AG20443 (cell line): ENCODE measurements around the gene UGT1A3.
A peak's percentile ranks its signal among the peaks of the same experiment; 100 is the strongest.
"Not testable (repeated sequence)": the region's sequence is repeated elsewhere in the genome, so short reads cannot be mapped to it uniquely, and the experiment has no call there.

Experiments
- DNase-seq: peaks from one replicate; pipeline ENCODE4 v3.0.0; 2012; ENCODE audit warnings: low spot score, mixed read lengths

UGT1A3 gene

GRCh38 chr2:233728723-233729301, at the start of gene UGT1A3:
UGT1A3 (plus strand) TSS chr2:233729042; CDS start chr2:233729127, 85 bp downstream.
- no peak for DNase-seq

DNA sequence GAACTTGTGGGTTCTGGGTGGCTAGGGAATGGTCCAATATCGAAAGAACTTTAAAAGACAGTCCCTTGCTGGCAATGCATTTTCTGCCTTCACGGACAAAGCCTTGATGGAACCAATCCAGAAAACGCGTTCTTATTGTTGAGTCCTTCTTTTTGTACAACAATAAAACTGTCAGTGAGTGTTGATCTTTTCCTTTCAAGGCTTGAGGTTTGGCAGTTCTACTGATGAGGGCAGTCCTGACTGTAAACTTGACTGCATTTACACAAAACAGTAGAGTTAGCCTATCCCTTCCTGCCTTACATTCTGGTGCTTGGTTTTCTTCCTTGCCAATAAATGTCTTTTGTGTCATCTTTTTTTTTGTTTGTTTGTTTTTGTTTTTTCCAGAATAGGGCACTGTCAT, 49.6 kb upstream of the UGT1A3 start:
- no peak for DNase-seq

- no peak for DNase-seq
Observed at GRCh38 chr2:233680361-233681045, 48.3 kb upstream of the UGT1A3 start.

GRCh38 chr2:233681521-233682099, 47.2 kb upstream of the UGT1A3 start, which contains the start of gene UGT1A7:
UGT1A7 (plus strand) TSS chr2:233681901; CDS start chr2:233681938, 37 bp downstream.
- no peak for DNase-seq

GRCh38 chr2:233684640-233685039, 44.2 kb upstream of the UGT1A3 start:
- DNase-seq = no peak

DNA sequence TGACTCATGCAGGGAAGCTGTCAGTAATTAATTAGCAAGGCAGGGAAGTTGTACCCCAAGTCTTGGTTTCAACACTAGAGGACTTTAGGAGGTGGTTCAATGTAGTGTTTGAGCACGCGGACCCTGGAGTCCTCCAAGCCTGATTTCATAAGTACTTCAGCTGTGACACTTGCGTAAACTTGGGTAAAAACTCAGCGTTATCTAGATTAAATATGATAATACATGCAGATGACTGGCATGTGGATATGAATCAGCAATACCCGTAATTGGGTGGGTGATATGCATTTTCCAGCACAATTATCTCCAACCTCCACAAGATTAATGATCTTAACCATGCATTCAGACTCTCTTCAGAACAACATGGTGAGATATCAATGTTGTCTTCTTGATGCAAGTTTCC, 41.9 kb upstream of the UGT1A3 start:
- DNase-seq = no peak

DNA sequence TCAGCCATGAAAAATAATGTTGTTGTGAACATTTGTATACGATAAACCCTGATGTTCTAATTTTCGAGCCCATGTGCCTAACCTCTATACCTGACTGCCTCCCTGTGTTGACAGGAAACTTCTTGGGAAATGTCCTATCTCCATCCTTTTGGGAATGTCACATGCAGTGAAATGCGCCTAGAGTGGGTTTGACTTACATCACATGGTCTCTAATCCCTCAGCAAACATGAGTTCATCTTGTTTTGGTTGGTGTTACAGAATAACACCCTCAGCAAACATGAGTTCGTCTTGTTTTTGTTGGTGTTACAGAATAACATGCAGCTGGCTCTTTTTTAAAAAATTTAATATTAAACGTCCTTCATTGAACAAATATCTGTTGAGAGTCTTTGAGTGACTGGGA, 40.5 kb upstream of the UGT1A3 start:
- no peak for DNase-seq

DNA sequence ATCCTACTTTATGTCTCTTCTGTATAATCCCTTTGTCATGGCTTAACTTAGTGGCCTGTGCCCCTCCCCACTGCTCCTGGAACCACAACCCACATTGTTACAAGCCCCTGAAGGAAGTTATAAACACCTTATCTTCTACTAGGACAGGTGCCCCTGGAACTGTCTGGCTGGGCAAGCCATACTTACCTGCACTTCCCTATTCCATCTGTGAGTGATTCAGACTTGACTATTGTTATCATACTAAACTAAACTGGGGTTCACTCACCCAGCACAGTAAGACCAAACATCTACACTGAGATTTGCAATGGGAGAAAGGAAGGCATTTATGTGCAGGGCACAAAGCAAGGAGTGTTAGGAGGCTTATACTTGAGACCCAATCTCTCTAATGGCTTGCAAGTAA, 39.8 kb upstream of the UGT1A3 start:
- DNase-seq = no peak

- no peak for DNase-seq
Observed at GRCh38 chr2:233689501-233689900, 39.3 kb upstream of the UGT1A3 start.

GRCh38 chr2:233690444-233690843, 38.4 kb upstream of the UGT1A3 start:
- DNase-seq = no peak

DNA sequence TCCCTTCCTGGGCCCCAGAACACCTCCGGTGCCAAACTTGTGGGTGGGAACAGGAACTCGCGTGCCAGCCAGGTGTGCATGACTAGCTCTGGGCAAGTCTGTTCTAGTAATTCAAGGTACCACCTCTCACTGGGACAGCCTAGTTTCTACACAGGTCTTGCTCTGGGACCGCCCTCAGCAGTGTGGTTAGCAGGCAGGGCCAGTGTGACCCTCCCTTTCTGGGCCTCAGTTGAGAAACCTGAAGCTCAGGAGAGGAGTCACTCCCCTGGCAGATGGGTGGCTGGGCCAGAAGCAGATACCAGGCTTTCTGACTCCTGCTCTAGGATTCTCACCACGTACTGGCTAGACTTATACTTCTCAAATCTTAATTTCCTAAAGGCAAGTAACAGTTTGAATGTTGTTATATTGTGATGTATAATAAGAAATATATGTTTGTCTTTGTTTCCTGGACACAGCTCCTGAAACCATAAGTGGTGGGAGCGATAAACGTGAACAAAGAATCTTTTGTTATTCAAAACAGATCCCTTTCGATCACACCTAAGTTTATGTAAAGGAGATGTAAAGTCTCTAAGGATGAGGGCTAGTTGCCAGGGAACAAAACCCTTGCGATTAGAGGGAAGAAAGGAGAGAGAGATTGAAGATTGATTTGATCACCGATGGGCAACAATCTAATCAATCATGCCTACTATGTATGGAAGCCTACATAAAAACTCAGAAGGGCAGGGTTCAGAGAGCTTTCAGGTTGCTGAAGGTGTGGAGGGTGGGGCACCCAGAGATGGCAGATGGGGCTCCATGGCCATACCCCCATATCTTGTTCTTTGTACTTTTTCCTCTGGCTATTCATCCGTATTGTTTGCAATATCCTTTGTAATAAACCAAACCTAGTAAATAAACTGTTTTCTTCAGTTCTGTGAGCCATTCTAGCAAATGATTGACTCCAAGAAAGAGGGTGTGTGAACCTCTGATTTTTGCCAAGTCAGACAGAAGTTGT, 37.1 kb upstream of the UGT1A3 start:
- DNase-seq = no peak

GRCh38 chr2:233692648-233693047, 36.2 kb upstream of the UGT1A3 start, which contains the start of gene UGT1A6:
UGT1A6 (plus strand) TSS chr2:233692890; CDS start chr2:233693005, 115 bp downstream.
- DNase-seq = no peak

- DNase-seq = no peak
Observed at GRCh38 chr2:233693963-233694362, 34.9 kb upstream of the UGT1A3 start.

- DNase-seq = no peak
Observed at GRCh38 chr2:233698740-233699139, 30.1 kb upstream of the UGT1A3 start.

DNA sequence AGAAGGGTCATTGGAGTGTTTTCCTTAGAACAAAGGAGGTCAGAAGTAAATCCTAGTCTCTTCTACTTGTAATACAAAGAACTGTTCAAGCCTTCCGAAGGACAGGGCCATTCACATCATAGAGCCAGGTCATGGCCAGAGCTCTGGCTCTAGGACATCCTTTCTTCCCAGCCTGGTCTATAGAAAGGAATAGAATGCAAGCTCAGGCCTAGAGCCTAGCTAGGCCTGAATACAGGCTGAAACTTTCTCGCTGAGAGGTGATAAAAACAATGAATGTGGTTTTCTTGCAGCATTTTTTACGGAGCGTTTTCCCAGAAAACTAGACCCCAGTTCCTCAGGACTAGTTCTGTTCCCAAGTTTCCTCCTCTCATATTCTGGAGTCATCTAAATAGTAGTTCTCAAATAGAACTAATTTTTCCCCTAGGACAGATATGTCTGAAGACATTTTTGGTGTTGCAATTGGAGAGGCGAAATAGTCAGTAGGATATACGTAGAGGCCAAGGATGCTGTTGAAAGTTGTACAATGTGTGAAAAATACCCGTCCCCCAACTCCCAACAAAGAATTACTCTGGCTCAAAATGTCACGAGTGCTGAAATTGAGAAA, 29.3 kb upstream of the UGT1A3 start:
- DNase-seq = no peak

DNA sequence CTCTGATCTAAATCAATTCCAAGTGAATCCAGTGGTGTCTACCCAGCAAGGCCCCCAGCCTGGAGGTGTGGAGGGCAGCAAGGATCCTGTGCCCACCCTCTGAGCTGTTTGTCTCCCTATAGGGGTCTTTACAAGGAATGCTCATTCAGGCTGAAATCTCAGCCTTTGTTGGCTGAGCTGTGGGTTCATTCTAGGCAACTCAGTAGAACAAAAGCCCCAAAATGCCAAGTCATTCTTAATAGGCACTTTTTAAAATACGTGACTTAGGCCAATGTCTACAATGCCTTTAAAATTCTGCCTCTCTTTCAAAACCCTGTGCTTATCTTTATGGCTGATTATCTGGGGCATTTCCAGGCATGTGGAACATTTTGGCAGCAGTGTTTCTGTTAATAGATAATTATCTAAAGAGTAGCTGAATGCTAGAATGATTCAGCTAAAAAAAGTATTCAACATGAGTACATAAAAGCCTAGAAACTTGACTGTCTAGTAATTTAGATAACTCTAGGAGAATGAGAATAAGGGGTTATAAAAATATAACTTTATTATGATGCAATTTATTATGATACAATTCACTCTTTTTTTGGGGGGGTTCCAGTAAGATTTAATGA, 28.7 kb upstream of the UGT1A3 start:
- DNase-seq = no peak

- not testable (repeated sequence) for DNase-seq
Observed at GRCh38 chr2:233700842-233701241, 28.0 kb upstream of the UGT1A3 start.

DNA sequence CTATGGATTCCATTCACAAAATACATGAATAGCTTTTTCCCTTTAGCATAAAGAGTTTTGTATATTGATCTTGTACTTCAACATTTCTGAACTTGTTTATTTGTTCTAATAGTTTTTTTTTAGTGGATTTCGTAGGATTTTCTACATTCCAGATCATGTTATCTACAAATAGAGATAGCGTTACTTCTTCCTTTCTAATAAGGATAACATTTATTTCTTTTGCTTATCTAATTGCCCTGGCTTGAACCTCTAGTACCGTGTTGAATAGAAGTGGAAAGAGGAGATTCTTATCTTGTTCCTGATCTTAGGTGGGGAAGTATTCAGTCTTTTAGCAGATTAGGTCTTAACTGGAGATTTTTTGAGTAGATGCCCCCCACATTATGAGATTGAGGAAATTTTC, 26.6 kb upstream of the UGT1A3 start:
- no peak for DNase-seq

DNA sequence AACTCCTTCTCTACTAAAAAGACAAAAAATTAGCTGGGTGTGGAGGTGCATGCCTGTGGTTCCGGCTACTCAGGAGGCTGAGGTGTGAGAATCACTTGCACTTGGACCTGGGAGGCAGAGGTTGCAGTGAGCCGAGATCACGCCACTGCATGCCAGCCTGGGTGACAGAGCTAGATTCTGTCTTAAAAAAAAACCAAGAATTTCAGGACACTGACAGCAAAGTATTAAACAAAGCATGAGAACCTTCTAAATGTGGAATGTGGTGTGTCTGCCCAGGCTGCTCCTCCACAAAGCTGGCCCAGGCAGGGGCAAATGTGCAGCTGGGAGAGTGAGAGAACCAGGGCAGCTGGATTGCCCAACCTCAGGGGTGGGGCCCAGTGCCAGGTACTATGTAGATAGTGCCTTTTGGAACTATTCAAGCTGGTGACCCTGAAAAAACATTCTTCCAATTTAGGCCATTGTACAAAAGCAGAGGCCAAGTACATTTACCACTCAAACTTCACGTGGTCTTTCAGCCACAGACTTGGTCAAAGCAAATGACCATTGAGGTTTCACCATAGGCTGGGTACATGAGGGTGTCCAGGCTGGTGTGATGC, 22.8 kb upstream of the UGT1A3 start:
- peak; percentile 30 for DNase-seq

DNA sequence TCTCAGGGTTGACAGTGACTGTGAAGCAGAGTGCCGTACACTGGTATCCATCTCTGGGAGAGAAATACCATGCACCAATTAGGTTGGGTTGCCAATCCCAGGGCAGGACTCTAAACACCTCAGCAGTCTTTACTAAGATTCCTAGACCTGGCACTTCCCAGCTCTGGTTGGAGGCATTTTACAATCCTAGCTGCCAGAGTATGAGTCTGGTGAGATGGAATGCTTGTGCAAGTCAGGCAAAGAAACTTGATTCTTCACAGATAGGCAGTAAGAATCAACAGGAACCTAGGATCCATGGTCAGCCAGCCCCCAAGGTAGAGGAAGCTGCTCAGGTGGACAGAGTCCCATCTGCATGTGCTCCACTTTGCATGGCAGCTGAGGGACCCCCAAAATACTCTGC, 22.1 kb upstream of the UGT1A3 start:
- DNase-seq = peak; percentile 38
